ENCODE data around the gene CLEC2L.

GRCh38 chr7:139582671-139583155 lies 59.2 kb downstream of the CLEC2L start:
- TF ChIP-seq, protein P1, sequence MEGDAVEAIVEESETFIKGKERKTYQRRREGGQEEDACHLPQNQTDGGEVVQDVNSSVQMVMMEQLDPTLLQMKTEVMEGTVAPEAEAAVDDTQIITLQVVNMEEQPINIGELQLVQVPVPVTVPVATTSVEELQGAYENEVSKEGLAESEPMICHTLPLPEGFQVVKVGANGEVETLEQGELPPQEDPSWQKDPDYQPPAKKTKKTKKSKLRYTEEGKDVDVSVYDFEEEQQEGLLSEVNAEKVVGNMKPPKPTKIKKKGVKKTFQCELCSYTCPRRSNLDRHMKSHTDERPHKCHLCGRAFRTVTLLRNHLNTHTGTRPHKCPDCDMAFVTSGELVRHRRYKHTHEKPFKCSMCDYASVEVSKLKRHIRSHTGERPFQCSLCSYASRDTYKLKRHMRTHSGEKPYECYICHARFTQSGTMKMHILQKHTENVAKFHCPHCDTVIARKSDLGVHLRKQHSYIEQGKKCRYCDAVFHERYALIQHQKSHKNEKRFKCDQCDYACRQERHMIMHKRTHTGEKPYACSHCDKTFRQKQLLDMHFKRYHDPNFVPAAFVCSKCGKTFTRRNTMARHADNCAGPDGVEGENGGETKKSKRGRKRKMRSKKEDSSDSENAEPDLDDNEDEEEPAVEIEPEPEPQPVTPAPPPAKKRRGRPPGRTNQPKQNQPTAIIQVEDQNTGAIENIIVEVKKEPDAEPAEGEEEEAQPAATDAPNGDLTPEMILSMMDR (IDR thresholded peaks at IDR 0.05; ENCODE audit: low read depth, low read length, poor library complexity, severe bottlenecking) = no peak
- TF ChIP-seq EZH2phosphoT487 (IDR thresholded peaks at IDR 0.05; ENCODE audit: borderline replicate concordance, low read length) = no peak

Measured in DOHH2 (cell line).